Suppressor macrophage treated with lipopolysaccharide for 4 hours (primary cell): ENCODE data around the gene CADPS2.

Experiments
- DNase-seq: peaks from one replicate; pipeline ENCODE4 v3.0.0-alpha.2; 2020

CADPS2 gene

DNA sequence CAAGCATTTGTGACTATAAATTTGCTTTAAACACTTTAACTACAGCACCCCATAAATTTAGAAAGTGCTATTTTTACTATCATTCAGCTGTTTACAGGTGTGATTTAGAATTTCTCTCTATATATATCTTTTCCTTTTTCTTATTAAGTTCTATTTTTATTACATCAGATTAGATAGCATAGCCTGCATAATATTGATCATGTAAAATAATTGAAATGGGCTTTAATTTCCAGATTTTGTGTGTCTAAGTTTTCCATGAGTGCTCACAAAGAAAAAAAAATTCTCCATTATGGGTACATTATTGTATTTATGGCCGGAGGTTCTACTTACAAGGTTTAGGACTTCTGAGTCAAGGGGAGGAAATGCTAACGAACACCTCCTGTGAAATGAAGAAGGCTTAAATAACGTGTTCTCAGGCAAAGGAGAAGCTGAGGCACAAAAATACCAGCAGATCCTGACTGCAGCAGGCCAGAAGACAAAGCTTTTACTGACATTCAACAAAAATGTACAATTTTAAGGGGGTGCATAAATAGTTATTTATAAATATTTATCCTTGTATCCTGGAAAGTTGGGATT, 301.5 kb downstream of the CADPS2 start:
- no peak for DNase-seq

DNA sequence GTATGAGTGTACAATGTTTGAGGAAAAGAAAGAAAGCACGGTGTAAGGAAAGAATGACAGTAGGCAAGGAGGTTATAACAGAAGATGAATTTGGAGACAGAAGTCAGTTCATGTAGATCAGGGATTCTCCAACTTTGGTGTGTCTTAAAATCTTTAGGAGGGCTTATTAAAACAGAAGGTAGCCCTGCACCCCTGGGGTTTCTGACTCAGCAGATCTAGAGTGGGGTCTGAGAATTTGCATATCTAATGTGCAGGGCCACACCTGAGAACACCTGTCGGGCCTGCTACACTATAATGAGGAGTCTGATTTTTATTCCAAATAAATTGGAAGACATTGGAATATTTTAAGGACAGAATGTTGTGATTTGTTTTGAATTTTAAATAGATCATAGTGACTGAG, 307.9 kb downstream of the CADPS2 start:
- no peak for DNase-seq

DNA sequence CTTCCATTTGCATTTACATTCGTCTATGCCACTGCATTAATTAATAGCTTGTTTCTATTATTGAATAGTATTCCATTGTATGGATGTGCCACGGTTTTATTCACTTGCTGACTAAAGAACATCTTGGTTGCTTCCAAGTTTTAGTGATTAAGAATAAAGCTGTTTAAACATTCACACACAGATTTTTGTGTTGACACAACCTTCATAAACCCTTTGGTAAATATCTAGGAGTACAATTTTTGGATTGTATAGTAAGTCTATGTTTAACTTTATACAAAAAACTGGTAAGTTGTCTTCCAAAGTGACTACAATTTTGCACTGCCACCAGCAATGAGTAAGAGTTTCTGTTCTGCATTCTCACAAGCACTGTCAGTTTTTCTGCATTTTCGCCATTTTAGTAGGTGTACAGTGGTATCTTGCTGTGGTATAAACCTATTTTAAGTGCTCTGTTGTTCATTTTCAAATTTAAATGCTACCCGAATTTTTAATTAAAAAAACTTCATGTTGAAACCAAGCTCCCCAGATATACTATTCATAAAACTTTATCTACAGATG, 308.7 kb downstream of the CADPS2 start:
- DNase-seq = no peak

DNA sequence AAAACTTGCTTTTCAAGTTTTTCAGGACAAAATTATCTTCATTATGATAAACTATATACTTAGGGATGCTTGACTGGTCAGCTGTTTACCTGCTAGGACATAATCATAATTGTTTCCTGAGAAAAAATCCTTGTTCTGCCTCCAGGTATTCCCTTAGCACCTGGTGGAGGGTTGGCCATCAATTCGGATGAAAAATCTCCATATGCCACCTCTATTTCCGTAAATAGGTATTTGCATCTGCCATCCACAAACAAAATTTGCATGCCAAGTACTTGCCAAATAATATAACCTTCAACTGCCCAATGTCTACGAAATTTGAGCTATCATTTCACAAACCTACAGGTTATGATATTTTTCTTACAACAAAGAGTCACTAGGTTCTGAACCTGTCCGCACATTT, 313.6 kb downstream of the CADPS2 start:
- DNase-seq = no peak

DNA sequence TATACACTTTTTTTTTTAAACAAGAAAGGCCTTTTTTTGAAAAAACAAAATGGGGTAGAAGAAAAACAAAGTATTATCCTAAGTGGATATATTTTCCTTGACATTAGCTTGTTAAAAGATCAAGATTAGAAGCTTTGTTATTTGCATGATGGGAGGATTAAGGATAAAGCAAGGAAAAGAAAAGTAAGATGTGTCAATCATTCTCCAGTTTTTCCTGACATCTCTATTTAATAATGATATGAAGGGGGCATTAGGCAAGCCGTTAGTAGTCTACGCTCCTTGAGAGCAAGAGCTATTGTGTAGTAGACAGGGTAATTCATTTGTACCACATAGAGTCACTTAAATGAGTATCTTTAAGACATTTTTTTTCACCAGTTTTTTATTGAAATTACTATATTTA, 324.9 kb downstream of the CADPS2 start:
- no peak for DNase-seq

DNA sequence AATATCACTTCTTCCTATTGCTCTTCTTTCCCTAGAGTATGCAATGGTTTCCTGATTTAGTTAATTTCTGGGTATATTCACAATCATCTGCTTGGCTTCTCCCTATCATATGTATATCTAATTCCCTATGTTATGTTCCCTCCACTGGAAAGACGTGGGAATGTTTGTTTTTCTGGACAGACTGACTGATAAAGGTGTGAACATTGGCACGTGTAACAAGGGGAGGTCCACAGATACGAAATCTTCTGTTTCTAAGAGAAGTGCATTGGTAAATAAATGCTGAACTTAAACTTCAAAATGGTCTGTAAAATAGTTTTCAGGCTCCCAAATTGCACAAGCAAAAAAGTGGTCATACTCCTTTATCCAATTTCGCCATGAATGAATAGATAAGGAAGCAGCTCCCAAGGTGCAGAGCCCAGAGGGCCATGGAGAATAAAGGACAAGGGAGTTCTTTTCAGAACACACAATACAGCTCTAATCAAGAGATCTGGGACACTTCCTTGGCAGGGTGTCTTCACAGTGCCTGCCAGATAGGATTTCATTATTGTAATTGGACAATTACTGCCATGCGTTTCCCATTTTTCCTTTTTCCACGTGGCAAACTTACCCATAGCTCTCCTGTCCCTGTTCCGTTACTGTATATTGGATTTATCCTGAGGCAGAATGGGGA, 329.3 kb downstream of the CADPS2 start:
- no peak for DNase-seq

DNA sequence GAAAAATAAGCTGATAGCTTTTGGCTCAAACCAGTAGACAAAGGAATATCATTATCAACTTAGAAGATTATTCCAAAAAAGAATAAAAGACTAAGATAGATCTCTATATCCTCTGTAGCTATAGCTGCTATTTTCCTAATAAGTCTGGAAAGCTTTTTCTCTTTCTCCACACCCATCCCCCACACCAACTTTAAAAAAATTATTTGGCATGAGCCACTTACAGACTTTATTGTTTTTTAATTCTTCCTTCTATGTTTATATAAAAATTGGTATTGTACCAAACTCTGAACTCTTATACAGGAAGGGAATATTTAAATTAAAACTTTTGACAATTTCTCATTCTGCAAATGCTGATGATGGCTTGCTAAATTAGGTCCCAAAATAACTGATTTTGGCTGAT, 330.0 kb downstream of the CADPS2 start:
- DNase-seq = no peak

DNA sequence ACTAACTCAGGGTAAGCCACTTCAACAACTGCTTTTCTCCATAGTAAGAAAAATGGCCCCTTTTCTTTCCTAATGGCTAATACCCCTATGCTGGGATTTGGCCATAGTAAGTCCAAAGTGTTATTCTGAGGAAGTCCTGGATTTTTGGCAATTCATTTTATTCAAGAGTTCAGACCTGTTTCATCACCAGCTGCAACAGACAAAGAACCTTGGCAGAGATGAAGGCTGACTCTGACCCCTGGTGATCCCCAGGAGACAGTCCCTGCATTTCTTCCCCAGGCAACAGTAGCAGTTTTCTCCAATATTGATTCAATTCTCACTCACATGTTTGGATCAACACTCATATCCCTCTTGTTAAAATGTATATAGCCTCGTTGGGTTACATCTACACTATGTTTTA, 332.5 kb downstream of the CADPS2 start:
- DNase-seq = no peak

DNA sequence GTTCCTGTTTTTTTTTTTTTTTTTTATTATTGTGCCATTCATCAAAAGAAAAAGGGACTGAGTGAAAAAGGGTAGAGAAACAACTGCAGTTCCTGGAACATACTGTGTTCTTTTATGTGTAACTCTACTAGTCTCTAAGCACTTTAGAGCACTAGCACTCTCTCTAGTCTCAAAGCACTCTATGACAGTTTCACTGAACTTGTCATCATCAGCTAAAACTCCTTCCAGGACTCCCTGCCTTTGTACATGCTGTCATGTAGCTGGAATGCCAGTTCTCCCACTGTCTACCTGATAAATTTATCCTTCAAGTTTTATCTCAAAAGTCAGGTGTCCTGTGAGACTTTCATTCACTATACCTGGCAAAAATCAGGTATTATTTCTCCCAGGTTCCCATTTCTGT, 333.5 kb downstream of the CADPS2 start:
- no peak for DNase-seq

DNA sequence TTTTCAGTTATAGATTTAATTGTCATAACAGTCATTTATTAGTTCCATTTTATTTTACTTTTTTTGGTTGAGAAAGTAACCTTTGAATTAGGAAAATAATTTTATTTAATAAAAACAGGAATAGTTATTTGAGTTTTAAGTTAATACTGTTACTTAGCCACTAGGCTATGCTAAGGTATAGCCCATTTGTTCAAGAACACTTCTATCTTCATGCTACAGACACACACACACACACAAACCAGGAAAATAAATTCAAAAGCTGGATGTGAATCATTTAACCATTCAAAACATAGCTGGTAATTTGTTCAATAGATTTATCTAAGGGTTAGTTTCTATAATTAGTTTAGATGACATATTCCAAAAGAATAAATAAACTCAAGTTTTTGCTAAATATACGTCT, 335.7 kb downstream of the CADPS2 start:
- DNase-seq = no peak

DNA sequence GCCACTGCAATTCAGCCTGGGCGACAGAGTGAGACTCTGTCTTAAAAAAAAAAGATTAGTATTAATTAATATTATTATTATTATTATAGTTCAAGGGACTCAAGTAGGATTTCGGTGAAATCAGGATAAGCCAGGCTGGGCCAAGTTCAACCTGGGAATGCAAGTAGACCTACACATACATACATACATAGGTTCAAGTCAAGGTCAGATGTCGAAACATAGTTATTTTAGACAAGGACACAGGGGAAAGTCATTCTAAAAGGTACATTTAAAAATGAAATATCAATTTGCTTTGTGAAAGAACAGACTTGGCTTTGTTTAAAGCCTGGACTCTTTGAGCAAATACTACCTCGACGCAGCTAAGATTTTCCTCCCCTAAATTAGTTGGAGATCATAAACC, 336.7 kb downstream of the CADPS2 start:
- no peak for DNase-seq

DNA sequence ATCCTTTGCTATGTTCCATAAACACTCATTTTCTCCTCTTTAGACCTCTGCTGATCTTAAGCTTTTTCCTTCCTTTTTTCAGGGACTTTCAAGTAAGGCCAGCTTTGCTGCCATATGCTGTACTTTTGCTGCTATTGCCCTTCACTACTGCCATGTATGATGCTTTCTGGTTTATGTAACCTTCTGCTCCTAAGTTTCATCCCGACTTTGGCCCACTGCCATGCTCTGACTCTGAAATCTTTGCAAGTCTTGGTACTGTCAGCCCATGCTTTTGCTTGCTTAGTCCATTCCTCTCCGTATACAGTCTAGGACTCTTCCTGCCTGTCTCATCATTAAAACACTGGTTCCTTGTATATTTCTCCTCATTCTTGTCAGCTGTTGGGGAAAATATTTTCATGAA, 339.8 kb downstream of the CADPS2 start:
- DNase-seq = no peak

DNA sequence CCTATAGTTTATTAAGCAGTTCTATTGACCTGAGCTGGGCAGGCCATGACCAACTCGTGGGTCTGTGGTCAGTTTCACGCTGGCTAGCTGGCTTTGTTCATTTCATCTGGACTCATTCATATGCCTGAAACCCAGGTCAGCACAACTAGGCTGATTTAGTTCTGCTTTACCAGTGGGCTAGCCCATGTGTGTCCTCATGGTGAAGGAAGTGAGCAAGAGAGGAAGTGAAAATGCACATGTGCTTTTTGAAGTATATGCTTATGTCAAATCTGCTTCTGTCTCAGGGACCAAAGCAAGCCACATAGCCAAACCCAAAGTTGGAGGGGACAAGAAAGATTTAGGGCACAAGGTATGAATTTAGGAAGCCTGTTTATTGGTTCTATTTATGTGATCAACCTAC, 341.8 kb downstream of the CADPS2 start:
- DNase-seq = peak; percentile 59

DNA sequence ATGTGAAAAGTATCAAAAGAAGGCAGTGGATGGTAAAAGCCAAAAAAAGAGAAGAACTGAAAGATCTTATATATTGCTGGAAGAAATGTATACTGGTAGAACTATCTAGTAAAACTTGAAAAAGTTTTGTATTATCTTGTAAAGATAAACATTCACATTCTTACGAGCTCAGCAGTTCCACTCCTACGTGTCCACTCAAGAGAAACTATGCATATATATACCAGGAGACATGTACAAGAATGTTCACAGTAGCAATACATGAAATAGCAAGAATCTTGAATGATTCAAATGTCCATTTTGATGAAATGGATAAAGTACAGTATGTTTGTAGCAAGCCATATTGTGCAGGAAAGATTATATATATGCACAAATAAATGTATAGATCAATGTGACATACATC, 342.4 kb downstream of the CADPS2 start:
- no peak for DNase-seq

DNA sequence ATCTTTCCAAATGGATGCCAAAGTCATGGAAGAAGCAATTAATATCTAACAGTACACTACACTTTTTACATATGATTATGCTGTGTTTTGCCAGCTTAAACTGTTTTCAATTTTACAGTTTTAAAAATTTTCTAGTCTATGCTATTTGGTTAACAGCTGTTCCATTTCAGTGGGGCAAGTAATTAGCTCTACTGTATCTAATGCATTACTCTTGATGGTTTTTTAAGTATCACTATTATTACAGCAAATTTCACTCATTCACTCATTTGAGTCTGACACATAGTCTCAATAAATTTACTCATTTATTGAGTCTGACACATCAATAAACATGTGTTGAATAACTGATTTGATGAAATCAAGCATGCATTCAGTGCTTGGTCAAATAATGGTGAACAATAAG, 343.1 kb downstream of the CADPS2 start:
- no peak for DNase-seq

DNA sequence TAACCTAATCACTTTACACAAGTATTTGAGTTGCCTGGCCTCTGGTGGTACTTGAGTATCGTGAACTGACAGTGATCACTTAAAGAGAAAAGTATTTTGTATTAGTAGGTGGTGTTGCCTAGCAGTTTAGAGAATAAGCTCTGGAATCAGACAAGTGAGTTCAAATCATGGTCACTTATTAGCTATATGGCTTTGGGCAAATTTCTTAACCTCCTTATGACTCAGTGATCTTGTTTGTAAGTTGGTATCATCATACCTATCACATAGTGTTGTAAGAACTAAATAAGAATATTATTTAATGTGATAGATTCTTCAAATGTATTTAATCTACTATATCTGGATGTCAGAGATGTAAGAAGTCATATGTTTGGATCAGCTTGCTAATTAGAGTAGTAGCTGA, 351.2 kb downstream of the CADPS2 start:
- no peak for DNase-seq

DNA sequence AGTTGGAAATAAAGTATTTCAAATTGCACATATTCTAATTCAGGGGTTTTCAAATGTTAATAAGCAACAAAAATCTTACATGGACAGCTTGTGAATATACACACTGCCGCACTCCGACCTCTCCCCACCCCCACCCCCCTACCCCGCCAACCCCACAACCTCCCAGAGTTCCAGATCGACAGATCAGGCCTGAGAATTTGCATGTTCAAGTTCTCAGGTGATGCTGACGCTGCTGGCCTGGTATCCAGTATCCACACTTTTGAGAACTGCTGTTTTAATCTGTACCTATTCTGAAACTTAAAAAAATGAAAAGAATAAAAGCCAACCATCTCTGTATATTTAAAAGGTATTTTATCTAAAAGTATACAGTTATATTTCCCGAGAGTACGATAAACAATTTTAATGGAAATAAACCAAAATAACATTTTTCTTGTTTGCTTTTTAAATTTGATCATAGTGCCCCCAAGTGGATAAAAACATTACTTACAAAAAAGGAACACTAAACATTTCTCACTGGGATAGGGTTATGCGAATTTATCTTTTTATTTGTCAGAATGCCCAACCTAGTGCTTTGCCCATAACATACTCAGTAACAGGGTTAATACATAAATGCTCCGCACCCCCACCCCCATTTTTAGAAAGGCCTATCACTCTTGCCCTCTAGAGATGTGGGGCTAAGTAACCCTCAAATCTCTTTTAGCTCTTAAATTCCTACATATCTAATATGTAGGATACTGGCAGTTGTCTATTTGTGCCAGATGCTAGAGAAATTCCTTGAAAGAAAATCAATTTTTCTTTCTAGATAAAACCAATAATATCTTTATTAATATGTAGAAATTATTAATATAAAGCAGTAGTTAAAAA, 353.6 kb downstream of the CADPS2 start:
- DNase-seq = peak; percentile 9

DNA sequence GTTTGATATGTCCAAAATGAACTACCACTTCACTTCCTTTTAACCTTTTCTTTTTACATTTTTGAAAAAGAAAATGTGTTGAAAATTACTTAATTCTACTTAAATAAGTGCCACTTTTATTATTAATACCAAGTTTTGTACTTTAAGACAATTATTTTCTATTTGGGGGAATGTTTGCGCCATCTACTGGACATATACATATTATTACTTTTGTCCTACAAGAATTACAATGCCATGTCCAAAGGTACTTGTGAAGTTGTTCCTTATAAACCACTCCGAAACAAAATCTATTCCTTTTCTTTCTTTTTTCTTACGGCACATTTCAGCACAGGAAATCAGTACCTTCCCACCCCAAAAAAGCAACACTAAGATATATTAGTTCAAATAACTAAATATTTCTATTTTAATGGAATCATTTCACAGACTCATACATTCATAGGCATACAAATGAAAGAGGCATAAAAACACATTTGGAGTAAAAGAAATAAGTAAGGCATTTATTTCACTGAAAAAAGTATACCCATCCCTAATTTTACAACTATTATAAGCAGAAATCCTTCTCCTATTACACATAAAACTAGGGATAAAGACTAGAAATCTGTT, 357.3 kb downstream of the CADPS2 start:
- peak; percentile 52 for DNase-seq

DNA sequence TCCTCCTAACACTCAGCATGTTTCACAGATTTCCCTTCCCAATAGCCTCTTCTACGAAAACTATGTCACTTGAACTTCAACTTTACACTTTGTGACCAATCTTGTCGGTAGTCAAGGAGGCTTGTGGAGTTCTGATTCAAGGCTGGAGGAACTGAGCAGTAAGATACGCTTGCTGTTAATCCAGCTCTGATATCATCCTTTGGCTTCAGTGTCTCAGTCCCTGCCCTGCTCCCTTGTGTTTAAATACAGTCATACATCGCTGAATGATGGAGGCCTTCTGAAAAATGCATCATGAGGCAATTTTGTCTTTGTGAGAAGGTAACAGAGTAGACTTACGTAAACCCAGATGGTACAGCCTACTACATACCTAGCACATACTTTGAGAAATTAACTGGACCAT, 360.9 kb downstream of the CADPS2 start:
- no peak for DNase-seq

DNA sequence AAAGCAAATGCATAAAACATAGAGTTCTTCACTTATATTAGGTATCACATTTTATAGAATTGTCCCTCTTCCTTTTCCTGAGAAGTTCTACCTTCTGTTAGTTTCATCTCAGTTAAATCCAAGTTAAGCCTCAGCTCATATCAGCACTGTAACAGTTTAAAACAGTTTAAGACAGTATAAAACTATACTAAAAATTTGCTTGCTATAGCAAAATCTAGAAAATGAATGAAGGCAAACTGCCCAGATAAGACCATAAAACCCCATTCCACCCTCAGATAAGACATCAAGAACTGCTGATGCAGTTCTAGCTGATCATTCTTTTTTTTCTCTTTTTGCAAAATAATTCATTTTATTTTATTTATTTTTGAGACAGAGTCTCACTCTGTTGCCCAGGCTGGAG, 364.5 kb downstream of the CADPS2 start:
- no peak for DNase-seq

DNA sequence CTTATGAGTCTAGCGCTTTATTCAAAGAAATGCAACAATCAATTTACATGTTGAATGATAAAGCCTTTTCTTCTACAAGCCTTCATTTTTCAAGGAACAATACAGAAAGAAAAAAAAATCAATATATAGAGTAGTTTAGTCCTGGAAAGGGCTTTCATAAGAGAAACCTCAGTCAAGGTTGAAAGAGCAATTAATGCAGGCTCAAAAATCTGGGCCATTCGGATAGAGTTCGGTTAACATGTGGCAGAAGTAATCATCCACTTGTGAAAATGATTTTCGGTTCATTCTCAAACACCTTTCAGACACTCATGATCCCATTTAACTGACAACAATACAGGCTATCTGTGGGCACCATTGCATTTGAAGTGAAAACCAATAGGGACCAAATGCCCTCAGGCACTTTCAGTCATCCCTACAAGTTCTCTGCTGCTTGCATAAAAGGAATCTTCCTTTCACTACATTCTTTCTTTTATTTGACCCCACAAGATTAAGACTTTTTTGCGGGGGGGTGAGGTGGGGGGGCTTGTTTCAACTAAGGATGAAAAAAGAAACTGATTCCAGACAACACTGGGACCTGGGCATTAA, 365.2 kb downstream of the CADPS2 start:
- no peak for DNase-seq

DNA sequence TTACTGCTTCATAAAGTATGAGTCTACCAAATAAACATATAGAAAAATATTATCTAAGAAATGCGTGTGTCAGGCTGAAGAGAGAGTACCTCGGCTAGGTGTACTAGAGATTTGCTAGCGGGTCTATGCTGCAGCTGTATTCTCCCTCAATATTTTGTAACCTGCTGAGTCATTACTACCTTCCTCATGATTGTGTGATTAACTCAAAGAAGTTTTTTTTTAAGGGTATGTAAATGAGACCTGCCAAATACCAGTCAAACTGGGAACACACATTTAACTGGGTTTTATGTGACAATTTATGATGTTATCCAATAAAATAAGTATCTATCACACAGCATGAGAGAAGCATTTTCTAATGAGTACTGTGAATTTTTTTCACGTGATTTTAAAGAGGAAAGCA, 367.8 kb downstream of the CADPS2 start:
- DNase-seq = no peak

DNA sequence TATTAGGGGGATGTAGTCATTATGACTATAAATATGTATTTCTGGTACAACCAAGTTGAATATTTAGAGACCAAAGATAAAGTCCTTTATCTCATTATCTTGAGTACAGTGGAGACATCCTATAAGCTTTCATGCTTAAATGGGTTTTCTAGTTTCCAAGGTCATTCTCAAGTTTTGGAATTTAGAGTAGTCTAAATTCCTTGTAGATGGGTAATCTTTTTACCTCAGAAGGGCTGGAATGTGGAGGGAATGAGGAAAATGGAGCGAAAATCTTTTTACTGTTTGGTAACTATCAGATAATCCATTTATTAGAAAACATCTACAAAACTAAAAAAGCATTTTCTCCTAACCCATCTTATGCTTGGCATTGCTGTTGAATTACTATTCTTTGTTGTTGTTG, 368.7 kb downstream of the CADPS2 start:
- DNase-seq = no peak
